Iris pigment epithelial cell (primary cell): ENCODE measurements around the gene TTL.
"Not testable (repeated sequence)": the region's sequence is repeated elsewhere in the genome, so short reads cannot be mapped to it uniquely, and the experiment has no call there.

Experiments
- DNase-seq: peaks from one replicate; pipeline ENCODE4 v3.0.0-alpha.2; 2011; ENCODE audit warnings: low read depth

TTL gene

DNA sequence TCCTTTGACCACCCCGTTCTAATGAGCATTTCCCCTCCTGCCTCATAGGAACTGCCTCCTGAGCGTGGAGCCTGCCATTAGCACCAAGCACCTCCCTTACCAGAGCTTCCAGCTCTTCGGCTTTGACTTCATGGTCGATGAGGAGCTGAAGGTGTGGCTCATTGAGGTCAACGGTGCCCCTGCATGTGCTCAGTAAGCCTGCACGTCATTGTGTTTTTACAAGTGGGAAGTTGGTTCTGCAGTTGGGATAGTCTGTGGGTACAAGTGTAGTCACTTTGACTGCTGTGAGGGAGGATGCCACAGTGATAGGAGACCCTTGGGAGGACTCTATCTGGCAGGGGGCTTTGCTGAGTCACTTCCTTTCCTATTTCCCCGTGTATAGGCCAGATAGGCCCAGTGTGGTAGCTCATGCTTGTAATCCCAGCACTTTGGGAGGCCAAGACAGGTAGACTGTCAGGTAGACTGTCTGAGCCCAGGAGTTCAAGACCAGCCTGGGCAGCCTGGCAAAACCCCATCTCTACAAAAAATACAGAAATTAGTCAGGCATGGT is 38.4 kb downstream of the TTL start:
- DNase-seq, result no peak

DNA sequence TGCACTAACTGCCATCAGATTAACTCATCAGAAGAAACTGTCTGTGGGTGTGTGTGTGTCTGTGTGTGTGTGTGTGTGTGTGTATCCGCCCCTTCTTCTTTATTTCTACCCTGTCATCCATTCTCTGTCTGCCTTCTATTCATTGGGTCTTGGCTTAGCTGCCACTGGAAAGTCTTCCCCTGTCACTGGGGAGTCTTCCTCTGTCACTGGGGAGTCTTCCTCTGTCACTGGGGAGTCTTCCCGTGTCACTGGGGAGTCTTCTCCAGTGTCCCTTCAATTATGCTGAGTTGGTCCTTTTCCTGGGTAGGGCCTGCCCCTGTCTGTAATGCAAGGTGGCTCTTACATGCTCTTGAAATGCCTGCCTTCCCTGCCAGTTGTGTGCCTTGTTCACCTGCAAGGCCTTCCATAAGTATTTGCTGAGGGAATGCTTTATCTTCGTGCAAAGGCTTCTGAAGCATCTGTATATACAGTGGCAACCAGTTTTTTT is 41.4 kb downstream of the TTL start:
- DNase-seq, result no peak

DNA sequence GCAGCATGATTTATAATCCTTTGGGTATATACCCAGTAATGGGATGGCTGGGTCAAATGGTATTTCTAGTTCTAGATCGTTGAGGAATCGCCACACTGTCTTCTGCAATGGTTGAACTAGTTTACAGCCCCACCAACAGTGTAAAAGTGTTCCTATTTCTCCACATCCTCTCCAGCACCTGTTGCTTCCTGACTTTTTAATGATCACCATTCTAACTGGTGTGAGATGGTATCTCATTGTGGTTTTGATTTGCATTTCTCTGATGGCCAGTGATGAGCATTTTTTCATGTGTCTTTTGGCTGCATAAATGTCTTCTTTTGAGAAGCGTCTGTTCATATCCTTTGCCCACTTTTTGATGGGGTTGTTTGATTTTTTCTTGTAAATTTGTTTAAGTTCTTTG is 42.3 kb downstream of the TTL start:
- not testable (repeated sequence) for DNase-seq

DNA sequence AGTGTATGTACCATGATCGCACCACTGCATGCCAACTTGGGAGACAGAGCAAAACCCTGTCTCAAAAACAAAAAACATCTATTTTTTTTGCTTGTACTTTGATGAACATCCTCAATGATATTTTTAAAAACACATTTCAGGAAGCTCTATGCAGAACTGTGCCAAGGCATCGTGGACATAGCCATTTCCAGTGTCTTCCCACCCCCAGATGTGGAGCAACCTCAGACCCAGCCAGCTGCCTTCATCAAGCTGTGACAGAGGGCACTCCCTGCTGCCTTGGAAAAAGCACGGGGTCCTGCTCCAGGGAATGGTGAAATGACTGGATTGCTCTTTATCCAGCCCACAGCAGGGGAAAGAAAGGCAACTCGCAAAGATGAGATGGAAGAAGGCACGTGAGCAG is 46.6 kb downstream of the TTL start:
- DNase-seq, result no peak

DNA sequence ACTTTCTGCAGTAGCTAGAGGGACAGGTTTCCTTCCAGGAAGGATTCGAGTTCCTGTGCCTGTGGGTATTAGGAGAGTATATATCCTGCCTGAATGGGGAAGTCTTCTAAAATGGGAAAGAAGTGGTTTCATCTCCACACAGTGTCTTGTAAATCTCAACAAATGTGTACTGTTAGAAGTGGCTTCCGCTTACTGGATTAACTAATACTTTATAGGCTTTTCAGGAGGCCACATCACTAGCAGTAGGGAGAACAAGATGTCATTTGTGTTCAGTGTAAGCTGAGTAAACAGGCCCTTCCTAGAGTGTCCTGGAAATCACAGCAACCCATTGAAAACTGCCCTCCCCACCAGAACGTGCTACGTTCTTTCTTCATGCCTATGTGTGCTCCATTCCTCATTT is 47.8 kb downstream of the TTL start:
- no peak for DNase-seq

DNA sequence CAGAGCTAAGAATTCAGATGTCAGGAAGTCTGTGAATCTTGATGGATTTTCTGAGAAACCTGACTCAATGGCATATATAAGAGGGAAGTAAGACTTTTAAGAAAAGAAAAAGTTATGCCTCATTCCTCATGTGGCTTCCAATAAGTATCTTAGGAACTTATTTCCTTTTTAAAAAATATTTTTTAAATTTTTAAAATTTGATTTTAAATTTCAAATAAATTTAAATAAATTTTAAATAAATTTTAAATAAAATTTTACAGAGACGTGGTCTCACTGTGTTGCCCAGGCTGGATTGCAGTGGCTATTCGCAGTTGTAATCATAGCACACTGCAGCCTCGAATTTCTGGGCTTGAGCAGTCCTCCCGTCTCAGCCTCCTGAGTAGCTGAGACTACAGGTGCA is 48.8 kb downstream of the TTL start:
- DNase-seq, result no peak

DNA sequence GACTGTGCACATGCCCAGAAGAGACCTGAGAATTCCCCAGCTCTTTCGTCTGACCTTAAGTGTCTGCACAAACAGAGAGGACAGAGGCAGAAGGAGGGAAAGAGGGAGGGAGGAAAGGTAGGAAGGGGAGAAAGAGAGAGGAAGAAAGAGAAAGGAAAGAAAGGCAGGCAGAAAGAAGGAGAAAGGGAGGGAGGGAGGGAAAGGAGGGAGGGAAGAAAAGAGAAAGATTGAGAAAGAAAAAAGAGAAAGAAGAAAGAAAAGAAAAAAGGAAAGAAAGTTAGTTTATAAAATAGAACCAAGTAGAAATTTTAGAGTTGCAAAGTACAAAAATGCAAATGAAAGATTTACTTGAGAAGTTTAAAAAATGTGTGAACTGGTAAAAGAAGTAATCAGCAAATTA is 52.9 kb downstream of the TTL start:
- no peak for DNase-seq

DNA sequence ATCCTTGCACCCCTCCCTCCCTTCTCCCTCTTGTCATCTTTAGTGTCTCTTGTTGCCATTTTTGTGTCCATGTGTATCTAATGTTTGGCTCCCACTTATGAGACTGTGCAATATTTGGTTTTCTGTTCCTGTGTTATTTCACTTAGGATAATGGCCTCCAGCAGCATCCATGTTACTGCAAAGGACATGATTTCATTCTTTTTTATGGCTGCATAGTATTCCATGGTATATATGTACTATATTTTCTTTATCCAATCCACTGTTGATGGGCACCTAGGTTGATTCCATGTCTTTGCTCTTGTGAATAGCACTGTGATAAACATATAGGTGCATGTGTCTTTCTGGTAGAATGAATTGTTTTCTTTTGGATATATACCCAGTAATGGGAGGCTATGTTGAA is 54.7 kb downstream of the TTL start:
- DNase-seq, result not testable (repeated sequence)

DNA sequence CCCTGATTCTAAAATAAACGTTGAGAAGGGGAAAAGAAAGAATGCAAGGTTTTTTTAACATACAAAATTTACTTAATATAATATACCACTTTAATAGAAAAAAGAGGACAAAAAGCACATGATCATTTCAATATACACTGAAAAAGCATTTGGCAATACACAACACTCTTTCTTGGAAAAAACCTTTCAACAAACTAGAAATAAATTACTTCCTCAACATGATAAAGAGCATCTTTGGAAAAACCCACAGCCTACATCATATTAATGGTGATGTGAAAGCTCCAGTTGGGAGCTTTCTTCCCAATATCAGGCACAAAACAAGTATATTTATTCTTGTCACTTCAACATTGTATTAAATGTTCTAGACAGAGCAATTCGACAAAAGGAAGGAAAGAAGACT is 57.4 kb downstream of the TTL start:
- DNase-seq, result no peak

DNA sequence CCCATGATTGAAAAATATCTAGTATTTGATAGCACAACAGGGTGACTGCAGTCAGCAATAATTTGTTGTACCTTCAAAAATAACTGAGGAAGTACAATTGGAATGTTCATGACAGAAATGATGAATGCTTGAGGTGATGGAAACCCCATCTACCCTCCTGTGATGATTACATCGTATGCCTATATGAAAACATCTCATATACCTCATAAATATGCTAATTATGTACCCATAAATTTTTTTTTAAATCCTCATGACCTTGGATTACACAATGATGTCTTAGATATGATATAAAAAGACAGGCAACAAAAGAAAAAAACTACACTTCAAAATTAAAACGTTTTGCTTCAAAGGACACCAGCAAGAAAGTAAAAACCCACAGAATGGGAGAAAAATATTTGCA is 59.0 kb downstream of the TTL start:
- DNase-seq, result no peak

DNA sequence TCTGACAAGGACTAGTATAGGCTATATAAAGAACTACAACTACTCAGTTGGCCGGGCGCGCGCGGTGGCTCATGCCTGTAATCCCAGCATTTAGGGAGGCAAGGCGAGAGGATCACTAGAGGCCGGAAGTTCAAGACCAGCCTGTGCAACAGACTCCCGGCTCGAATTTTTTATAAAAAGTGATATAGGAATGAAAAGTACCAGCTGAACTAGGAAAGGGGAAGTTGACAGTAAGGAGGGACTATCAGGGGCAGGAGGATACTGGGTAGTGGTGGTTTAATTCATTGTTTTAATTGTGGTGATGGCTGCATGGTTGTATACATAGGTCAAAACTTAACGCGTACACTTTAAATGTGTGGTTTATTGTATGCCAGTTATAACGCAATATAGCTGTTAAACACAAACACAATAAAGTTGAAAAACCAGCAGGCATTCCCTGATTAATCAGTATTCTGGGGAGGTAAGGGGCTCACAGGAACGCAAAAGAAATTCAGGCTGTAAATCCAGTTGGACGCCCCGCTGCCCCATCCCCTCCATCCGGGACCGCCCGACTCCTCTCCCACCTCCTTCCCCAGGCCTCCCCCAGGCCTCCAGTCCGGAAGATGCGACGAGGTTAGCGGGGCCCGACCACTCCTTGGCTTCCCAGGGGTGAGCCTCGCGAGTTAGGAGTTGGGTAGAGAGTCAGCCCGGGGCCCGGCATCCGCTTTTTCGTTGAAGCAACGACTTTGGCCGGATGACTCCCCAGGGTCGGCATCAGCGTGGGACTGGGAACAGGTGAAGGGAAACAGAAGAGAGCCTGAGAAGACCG is 59.6 kb downstream of the TTL start:
- peak; percentile 59 for DNase-seq

DNA sequence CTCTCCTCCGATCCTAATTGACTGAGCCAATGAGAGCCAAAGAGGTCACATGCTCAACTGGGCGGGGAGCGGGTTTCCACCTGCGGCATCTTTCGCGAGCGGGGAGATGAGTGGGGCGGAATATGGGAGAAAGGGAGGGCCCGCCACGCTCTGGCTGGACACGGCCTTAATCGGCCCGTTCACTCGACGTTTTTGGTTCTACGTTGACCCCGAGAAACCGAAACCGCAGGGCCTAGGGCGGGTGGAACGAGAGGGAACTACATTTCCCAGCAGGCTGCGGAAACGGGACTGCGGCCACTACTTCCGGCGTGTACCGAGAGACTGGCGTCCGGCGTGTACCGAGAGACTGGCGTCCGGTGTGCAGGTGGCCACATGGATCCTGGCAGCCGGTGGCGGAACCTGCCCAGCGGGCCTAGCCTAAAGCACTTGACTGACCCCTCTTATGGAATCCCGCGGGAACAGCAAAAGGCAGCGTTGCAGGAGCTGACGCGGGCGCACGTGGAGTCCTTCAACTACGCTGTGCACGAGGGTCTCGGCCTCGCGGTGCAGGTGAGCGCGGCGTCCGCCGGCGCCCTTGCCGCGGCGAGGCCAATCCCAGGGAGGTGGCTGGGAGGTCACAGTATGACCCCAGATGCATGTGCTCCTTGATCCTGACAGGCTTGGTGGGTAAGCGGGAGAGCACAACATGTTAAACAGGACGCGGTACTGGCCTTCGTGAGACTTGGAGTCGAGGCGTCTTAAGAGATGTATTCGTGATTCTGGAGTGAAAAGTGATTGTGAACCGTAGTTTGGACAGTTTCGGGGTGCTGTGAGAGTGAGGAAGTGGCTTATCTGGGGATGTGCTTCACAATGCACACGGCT is 60.4 kb downstream of the TTL start, which contains the start of gene POLR1B:
Gene POLR1B (plus strand): TSS at position 343 of the 861 bp plus-strand sequence. CDS start 30 bp downstream, at position 373.
- DNase-seq, result peak; percentile 74

DNA sequence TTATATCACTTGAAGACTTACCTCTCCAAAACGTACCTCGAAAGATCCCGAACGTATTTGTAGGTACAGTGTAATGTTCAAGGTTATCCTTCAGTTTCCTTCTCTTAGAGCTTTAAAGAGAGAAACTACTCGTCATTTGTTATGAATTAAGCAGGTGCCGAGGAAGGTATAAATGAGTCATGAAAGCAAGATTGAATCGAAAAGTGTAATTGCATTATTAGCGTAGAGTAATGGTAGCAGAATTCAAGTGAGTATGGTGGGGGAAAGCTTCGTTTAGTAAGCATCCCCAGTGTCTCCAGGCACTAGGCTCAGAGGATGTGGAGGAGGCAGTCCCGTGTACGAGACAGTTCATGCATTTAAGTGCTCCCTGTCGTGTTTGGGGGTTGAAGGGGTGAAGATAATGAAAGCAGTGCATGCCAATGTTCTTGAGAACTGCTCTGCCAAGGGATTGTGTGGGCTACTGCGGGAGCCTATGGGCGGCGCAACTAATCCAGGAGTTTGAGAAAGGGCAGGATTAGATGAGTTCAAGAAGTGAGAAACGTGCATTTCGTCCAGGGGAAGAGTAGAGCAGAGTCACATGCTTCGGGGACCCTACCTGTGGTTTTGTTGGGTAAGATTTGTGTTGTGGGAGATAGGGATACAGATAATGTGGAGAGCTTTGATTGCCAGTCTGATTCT is 61.2 kb downstream of the TTL start:
- peak; percentile 26 for DNase-seq

DNA sequence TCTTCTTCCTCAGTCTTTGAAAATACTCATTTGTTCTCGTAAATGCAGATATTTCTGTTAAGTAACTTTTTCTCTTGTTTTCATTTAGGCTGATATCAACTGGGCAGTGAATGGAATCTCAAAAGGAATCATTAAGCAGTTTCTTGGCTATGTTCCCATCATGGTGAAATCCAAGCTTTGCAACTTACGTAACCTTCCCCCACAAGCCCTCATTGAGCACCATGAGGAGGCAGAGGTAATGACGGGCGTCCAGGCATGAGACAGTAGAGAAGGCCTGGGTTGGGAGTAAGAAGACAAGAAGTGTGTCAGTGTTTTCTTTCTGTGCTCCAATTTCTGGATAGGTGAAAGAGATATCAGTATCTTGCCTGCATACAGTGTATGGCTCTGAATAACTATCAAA is 65.4 kb downstream of the TTL start:
- peak; percentile 95 for DNase-seq

DNA sequence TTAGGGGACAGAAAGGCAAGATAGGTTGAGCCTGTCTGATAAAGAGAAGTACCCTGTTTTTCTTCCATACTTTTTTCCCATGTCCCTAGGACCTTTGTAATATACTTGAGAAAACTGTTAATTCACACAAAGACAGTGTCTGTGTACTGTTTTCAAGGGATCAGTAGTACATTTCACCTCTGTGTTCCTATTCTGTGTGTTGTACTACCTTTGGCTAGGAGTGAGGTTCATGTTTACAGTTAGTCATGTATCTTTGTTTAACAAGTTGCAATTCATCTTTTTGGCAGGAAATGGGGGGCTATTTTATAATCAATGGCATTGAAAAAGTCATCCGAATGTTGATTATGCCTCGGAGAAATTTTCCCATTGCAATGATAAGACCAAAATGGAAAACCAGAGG is 67.0 kb downstream of the TTL start:
- no peak for DNase-seq

DNA sequence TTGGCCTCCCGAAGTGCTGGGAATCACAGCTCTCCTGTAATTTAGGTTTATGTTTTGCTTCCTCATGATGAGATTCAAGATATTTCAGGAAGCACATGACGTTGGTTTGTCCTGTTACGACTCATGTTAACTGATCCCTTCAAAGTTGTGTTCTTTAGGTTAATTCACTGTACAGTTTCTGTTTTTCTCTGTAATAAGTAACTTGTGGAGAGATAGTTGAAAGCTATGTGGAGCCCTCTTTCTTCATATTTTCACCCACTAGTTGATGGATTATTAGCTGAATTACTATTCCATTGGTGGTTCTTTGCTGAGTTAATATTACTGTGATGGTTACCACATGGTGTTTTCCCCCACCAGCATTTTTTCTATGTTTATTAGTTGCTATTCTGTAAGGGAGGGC is 84.1 kb downstream of the TTL start:
- DNase-seq, result no peak

DNA sequence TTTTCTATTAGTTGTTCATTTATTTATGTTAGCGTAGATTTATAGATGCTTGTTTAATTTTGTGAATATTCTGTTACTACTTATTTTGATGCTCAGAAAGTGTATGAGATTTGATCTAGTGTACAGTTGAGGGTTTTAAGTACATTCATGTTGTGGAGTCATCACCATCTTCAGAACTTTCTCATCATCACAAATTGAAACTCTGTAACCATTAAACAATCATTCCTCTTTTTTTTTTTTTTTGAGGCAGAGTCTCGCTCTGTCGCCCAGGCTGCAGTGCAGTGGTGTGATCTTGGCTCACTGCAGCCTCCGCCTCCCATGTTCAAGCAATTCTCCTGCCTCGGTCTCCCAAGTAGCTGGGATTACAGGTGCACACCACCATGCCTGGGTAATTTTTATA is 84.6 kb downstream of the TTL start:
- not testable (repeated sequence) for DNase-seq

DNA sequence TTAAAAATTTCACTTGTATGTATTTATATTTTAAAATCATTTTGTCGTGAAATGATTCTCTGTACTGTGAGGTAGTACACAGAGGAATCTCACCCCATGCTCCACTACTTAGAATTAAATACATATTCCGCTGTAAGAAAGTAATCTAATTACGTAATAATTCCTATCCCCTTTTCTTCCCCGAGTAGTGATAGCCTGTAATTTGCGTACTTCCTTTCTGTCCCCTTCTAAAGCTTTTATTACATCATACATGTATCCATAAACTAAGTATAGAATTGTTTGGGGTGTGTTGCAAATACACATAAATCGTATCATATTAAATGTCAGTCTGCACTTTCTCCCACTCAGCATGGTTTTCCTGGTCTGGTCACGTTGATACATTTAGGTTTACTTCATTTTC is 90.0 kb downstream of the TTL start:
- no peak for DNase-seq

DNA sequence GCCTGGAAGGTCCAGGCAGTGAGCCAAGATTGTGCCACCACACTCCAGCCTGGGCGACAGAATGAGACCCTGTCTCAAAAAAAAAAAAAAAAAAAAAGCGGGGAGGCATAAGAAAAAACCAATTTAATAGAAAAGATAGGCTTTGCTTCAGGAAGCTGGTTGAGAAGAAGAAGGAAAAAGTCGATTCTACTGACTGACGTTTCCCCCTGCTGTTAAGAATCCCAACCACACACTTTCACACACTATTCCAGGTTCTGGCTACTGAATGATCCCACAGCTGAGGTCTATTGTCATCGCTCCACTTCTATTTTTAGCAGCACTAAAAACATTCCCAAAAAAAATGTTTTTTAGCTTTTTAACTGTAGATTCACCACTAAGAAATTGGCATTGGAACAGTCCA is 95.8 kb downstream of the TTL start:
- no peak for DNase-seq

DNA sequence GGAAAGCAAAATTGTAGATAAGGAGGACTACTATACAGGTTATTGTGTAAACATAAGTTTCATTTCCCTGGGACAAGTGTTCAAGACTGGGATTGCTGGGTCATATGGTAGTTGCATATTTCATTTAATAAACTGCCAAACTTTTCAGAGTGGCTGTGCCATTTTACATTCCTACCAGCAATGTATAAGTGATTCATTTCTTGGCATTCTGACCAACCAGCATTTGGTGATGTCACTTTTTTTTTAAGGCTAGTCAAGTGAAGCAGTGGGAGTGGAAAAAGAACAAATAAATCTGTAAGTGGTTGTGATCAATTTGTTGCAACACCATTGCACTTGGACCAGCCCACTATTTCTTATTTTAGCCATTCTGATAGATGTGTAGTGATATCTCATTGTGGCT is 97.3 kb downstream of the TTL start:
- DNase-seq, result peak; percentile 90

DNA sequence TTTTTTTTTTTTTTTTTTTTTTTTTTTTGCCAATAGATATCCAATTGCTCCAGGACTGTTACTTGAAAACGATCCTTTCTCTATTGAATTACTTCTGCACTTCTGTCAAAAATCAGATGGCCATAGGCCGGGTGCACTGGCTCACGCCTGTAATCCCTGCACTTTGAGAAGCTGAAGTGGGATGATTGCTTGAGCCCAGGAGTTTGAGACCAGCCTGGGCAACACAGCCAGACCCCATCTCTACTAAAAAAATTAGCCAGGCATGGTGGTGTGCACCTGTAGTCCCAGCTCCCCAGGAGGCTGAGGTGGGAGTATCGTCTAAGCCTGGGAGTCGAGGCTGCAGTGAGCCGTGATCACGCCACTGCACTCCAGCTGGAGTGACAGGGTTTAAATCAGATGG is 98.1 kb downstream of the TTL start:
- DNase-seq, result no peak

DNA sequence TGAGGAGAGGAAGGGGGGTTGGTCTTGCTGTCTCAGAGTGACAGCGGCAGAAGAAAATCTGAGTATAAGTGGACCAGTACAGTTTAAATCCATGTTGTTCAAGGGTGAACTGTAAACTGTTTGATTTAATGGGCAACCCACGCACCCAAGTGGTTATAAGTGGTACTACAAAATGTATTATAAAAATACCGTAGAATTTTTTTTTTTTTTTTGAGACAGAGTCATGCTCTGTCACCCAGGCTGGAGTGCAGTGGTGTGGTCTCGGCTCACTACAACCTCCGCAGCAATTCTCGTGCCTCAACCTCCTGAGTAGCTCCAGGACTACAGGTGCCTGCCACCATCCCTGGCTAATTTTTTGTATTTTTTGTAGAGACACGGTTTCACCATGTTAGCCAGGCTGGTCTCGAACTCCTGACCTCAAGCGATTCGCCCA is 100.4 kb downstream of the TTL start:
- peak; percentile 60 for DNase-seq
